Islet of Langerhans (tissue), 1 donor: ENCODE measurements around the gene ARHGAP18.

Experiments
- FAIRE-seq: peaks from one replicate; lab custom pipeline; 2011; peaks lifted over from hg19 to GRCh38; lab: Jason Lieb, UNC

ARHGAP18 gene

GRCh38 chr6:129725341-129725740, 15.4 kb upstream of the ARHGAP18 start:
- no peak for FAIRE-seq

- FAIRE-seq, result no peak
Observed at GRCh38 chr6:129719692-129720091, 9.7 kb upstream of the ARHGAP18 start.

GRCh38 chr6:129717277-129717676, 7.3 kb upstream of the ARHGAP18 start:
- no peak for FAIRE-seq

GRCh38 chr6:129713806-129714333, 3.9 kb upstream of the ARHGAP18 start:
- FAIRE-seq, result no peak

GRCh38 chr6:129711271-129711631, 1.3 kb upstream of the ARHGAP18 start:
- FAIRE-seq, result no peak

GRCh38 chr6:129710450-129711270, 683 bp upstream of the ARHGAP18 start:
- FAIRE-seq, result no peak

- no peak for FAIRE-seq
Observed at GRCh38 chr6:129709196-129709768, 695 bp downstream of the ARHGAP18 start.

- no peak for FAIRE-seq
Observed at GRCh38 chr6:129708496-129709195, 1.3 kb downstream of the ARHGAP18 start.

- FAIRE-seq, result no peak
Observed at GRCh38 chr6:129707882-129708495, 2.0 kb downstream of the ARHGAP18 start.

- FAIRE-seq, result no peak
Observed at GRCh38 chr6:129707028-129707427, 2.9 kb downstream of the ARHGAP18 start.

GRCh38 chr6:129705212-129705611, 4.8 kb downstream of the ARHGAP18 start:
- FAIRE-seq, result no peak

GRCh38 chr6:129704708-129705107, 5.3 kb downstream of the ARHGAP18 start:
- no peak for FAIRE-seq

- no peak for FAIRE-seq
Observed at GRCh38 chr6:129701721-129702455, 8.1 kb downstream of the ARHGAP18 start.

GRCh38 chr6:129700666-129701065, 9.3 kb downstream of the ARHGAP18 start:
- no peak for FAIRE-seq

- FAIRE-seq, result no peak
Observed at GRCh38 chr6:129699659-129700058, 10.3 kb downstream of the ARHGAP18 start.

- no peak for FAIRE-seq
Observed at GRCh38 chr6:129698430-129698829, 11.5 kb downstream of the ARHGAP18 start.

GRCh38 chr6:129697788-129698187, 12.2 kb downstream of the ARHGAP18 start:
- no peak for FAIRE-seq

- no peak for FAIRE-seq
Observed at GRCh38 chr6:129696843-129697242, 13.1 kb downstream of the ARHGAP18 start.

GRCh38 chr6:129696028-129696418, 14.0 kb downstream of the ARHGAP18 start:
- FAIRE-seq, result no peak

- FAIRE-seq, result no peak
Observed at GRCh38 chr6:129695373-129696027, 14.5 kb downstream of the ARHGAP18 start.

- FAIRE-seq, result no peak
Observed at GRCh38 chr6:129694036-129694435, 15.9 kb downstream of the ARHGAP18 start.
